ENCODE data around the gene ACTL10. TPM values are rescaled to one million over a fixed set of nuclear protein-coding genes. Genes with fewer than 3 reads are reported as not detected.

The ACTL10 gene
- total and polyA plus RNA-seq, 2 donors (not counting 1 experiment from before 2014, with no cell fraction given): 1.2 to 6.3 TPM

GRCh38 chr20:33653900-33654596, 12.7 kb upstream of the ACTL10 start:
- POLR2A ChIA-PET: no interaction called here
- intact Hi-C loops (cut with micrococcal nuclease): loop anchor here (2.0 to 5.0 kb wide), 2 partner anchors 197 to 262 kb away; no protein-coding TSS in a partner anchor
- H3K27ac Mint-ChIP-seq: no peak overlapping the region

More at GRCh38 chr20:33653900-33654596, 12.7 kb upstream of the ACTL10 start:
- no peak overlapping the region for H3K9ac ChIP-seq (ENCODE audit: low read length)
- H3K27me3 Mint-ChIP-seq: no peaks in the 10 kb centered on the region
- H3K36me3 ChIP-seq (replicated peaks in 1 of 2; ENCODE audit: control extremely low read depth in 1 of 2, control insufficient read depth in 1 of 2, extremely low read depth in 1 of 2, insufficient read depth in 2 of 2, low read length in 1 of 2): no peaks in the 10 kb centered on the region
- H3K79me2 ChIP-seq (ENCODE audit: control insufficient read depth, insufficient read depth, low read length): no peaks in the 10 kb centered on the region
- no peak overlapping the region for H3K4me3 Mint-ChIP-seq
- H3K27me3 ChIP-seq (replicated peaks in 1 of 4; ENCODE audit: control extremely low read depth in 1 of 4, control insufficient read depth in 3 of 4, insufficient read depth in 4 of 4, low read length in 3 of 4): no peaks in the 10 kb centered on the region
- no peak overlapping the region for H3K4me2 ChIP-seq (replicated peaks; ENCODE audit: low read depth, low read length, poor library complexity, severe bottlenecking)
- H3K9me3 Mint-ChIP-seq (ENCODE audit: insufficient read depth): no peaks in the 10 kb centered on the region
- no peaks in the 10 kb centered on the region for H3K9me3 ChIP-seq (ENCODE audit: control extremely low read depth in 1 of 3, control insufficient read depth in 2 of 3, insufficient read depth in 1 of 3, low read length in 2 of 3)
- TF ChIP-seq EZH2 (IDR thresholded peaks at IDR 0.05; ENCODE audit: borderline replicate concordance, insufficient read depth, low read depth, low read length, poor library complexity, severe bottlenecking) (no peak), CTCF (IDR thresholded peaks at IDR 0.05) (no peak)
- WGBS (ENCODE audit: insufficient coverage): 92% methylated on average over 9 of the region's 11 CpGs
- CTCF ChIA-PET: interaction anchor here (0.6 to 5.4 kb wide), 23 partner anchors 9 to 475 kb away, joined by 3 to 53 read pairs (median 4); partner anchors contain the start of genes ACTL10, C20orf144, CBFA2T2 and CDK5RAP1
- no peak overlapping the region for H2AFZ ChIP-seq (ENCODE audit: insufficient read depth, low read depth, low read length, poor library complexity, severe bottlenecking)
- no peak overlapping the region for H3K27ac ChIP-seq (ENCODE audit: low read length in 2 of 2)
- DNase-seq (no peak), ATAC-seq (ENCODE audit: low read depth) (no peak)
- no peaks in the 10 kb centered on the region for H4K20me1 ChIP-seq (ENCODE audit: control insufficient read depth, insufficient read depth, low read length, poor library complexity, severe bottlenecking)
- peaks cover 0 to 9% of the 10 kb centered on the region in 2 donors for H3K4me1 ChIP-seq (ENCODE audit: control insufficient read depth in 2 of 2, insufficient read depth in 2 of 2, low read length in 2 of 2)
- peaks cover 5% of the 10 kb centered on the region for H3K4me1 Mint-ChIP-seq
- no peak overlapping the region for H3K4me3 ChIP-seq (ENCODE audit: control extremely low read depth in 1 of 5, extremely low read depth in 1 of 5, insufficient read depth in 1 of 5, low read depth in 2 of 5, low read length in 4 of 5)
